ENCODE results near the gene SFRP4. TPM values are rescaled to one million over a fixed set of nuclear protein-coding genes. Genes with fewer than 3 reads are reported as not detected.

The SFRP4 gene
- total and polyA plus RNA-seq, 9 of the 15 experiments (the other 6 are each of a cell fraction or from before 2014, with no cell fraction given), result not detected

- TF ChIP-seq ZNF609 (CRISPR knock-in tag; IDR thresholded peaks at IDR 0.05; ENCODE audit: borderline replicate concordance) (no peak), JUND (IDR thresholded peaks at IDR 0.05; ENCODE audit: borderline replicate concordance, low read depth, low read length) (no peak), JUND (tag; IDR thresholded peaks at IDR 0.05; ENCODE audit: borderline replicate concordance, low read depth, low read length) (no peak), STAT6 (CRISPR knock-in tag; IDR thresholded peaks at IDR 0.05) (no peak), ZNF436 (CRISPR knock-in tag; IDR thresholded peaks at IDR 0.05) (no peak), BHLHE40 (IDR thresholded peaks at IDR 0.05; ENCODE audit: low read length) (no peak), SLC30A9 (CRISPR knock-in tag; IDR thresholded peaks at IDR 0.05) (no peak), NR3C1 (CRISPR knock-in tag; IDR thresholded peaks at IDR 0.05) (no peak), COPS2 (conservative IDR thresholded peaks at IDR 0.05) (no peak), NRF1 (conservative IDR thresholded peaks at IDR 0.05 in 1 of 2, IDR thresholded peaks at IDR 0.05 in 1 of 2) (no peak), C11orf30 (IDR thresholded peaks at IDR 0.05; ENCODE audit: low read depth) (peak; percentile 76), ZNF764 (CRISPR knock-in tag; IDR thresholded peaks at IDR 0.05; ENCODE audit: low read depth) (no peak), ZFP91 (CRISPR knock-in tag; IDR thresholded peaks at IDR 0.05) (no peak)
- TF ChIP-seq, protein P1, sequence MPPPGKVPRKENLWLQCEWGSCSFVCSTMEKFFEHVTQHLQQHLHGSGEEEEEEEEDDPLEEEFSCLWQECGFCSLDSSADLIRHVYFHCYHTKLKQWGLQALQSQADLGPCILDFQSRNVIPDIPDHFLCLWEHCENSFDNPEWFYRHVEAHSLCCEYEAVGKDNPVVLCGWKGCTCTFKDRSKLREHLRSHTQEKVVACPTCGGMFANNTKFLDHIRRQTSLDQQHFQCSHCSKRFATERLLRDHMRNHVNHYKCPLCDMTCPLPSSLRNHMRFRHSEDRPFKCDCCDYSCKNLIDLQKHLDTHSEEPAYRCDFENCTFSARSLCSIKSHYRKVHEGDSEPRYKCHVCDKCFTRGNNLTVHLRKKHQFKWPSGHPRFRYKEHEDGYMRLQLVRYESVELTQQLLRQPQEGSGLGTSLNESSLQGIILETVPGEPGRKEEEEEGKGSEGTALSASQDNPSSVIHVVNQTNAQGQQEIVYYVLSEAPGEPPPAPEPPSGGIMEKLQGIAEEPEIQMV (tag; conservative IDR thresholded peaks at IDR 0.05; ENCODE audit: low read depth), result no peak
- TF ChIP-seq, protein P2, sequence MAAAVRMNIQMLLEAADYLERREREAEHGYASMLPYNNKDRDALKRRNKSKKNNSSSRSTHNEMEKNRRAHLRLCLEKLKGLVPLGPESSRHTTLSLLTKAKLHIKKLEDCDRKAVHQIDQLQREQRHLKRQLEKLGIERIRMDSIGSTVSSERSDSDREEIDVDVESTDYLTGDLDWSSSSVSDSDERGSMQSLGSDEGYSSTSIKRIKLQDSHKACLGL (CRISPR knock-in tag; IDR thresholded peaks at IDR 0.05; ENCODE audit: borderline replicate concordance, poor library complexity, severe bottlenecking), result no peak
Observed at GRCh38 chr7:37920849-37921805, 4.5 kb upstream of the SFRP4 start (continued).
